ENCODE measurements around the gene CCR5. TPM values are rescaled to one million over a fixed set of nuclear protein-coding genes. Genes with fewer than 3 reads are reported as not detected.

The CCR5 gene
- total and polyA plus RNA-seq, 2 of the 8 experiments (the other 6 are each of a cell fraction or from before 2014, with no cell fraction given): not detected

- H4K5ac ChIP-seq (ENCODE audit: insufficient read length, low read depth, low read length): no peak overlapping the region
- ChIA-PET POLR2A (ENCODE audit: partially characterized antibody) (no interaction called here), CTCF (ENCODE audit: partially characterized antibody) (interaction anchor here (0.6 to 1.9 kb wide), 5 partner anchors 12 to 1046 kb away, joined by 3 to 8 read pairs (median 3); partner anchors contain the start of genes CCR5AS and CCRL2)
- H3K4me3 ChIP-seq (ENCODE audit: extremely low read depth in 1 of 4, insufficient read depth in 2 of 4, low read depth in 3 of 4, low read length in 4 of 4): no peak overlapping the region
- no peak overlapping the region; the same call in 1 of the 2 replicates for H2BK20ac ChIP-seq (ENCODE audit: low read length)
- no peak overlapping the region for H3K4me2 ChIP-seq (ENCODE audit: insufficient read depth in 1 of 2, low read depth in 2 of 2, low read length in 2 of 2)
- no peak overlapping the region for H3K56ac ChIP-seq (replicated peaks; ENCODE audit: insufficient read length, low read depth, low read length)
- no peaks in the 10 kb centered on the region for H3K27me3 ChIP-seq (replicated peaks in 1 of 4; ENCODE audit: control insufficient read depth in 3 of 4, extremely low read depth in 1 of 4, insufficient read depth in 3 of 4, low read length in 3 of 4)
- no peak overlapping the region for H2AK5ac ChIP-seq (ENCODE audit: low read depth, low read length)
- H3K9ac ChIP-seq (replicated peaks in 1 of 4; ENCODE audit: extremely low read depth in 1 of 4, low read depth in 3 of 4, low read length in 3 of 4): no peak overlapping the region
- H3K23ac ChIP-seq (ENCODE audit: insufficient read length): no peak overlapping the region
- H4K91ac ChIP-seq (replicated peaks; ENCODE audit: insufficient read length, low read length): no peak overlapping the region
- no peaks in the 10 kb centered on the region for H4K20me1 ChIP-seq (replicated peaks in 1 of 2; ENCODE audit: control insufficient read depth in 1 of 2, insufficient read depth in 2 of 2, low read length in 2 of 2)
- H3K4ac ChIP-seq (replicated peaks; ENCODE audit: insufficient read length, low read depth, low read length): no peak overlapping the region
- H3K27ac ChIP-seq (ENCODE audit: low read depth, low read length): no peak overlapping the region
- H4K8ac ChIP-seq (ENCODE audit: extremely low read depth, insufficient read depth, low read length): no peak overlapping the region
- DNase-seq (ENCODE audit: low read depth in 1 of 2, low spot score in 2 of 2): no peak
- H2BK120ac ChIP-seq (replicated peaks; ENCODE audit: low read depth, low read length): no peak overlapping the region
- no peak overlapping the region for H2BK15ac ChIP-seq (ENCODE audit: low read length)
- no peaks in the 10 kb centered on the region for H3K79me2 ChIP-seq (ENCODE audit: control insufficient read depth in 1 of 2, insufficient read depth in 2 of 2, low read length in 2 of 2)
- H3K18ac ChIP-seq (ENCODE audit: extremely low read depth, low read length): no peak overlapping the region
- WGBS, 2 experiments (ENCODE audit: extremely low coverage in 1 of 2, insufficient coverage in 1 of 2, insufficient read length in 1 of 2, insufficient replicate concordance in 2 of 2, low coverage in 1 of 2, low lambda C conversion rate in 2 of 2, missing lambda C conversion rate in 1 of 2): 87% methylated on average over 6 of the region's 6 CpGs; no CpG with 5 or more reads in 1 of the 2 experiments
- no peaks in the 10 kb centered on the region for H3K79me1 ChIP-seq (ENCODE audit: low read depth, low read length)
- FAIRE-seq: peak; percentile 32
- H3K23me2 ChIP-seq (ENCODE audit: low read depth, low read length): no peaks in the 10 kb centered on the region
- H3K14ac ChIP-seq (ENCODE audit: insufficient read length): no peak overlapping the region
- H3K4me1 ChIP-seq (replicated peaks in 1 of 4; ENCODE audit: control insufficient read depth in 3 of 4, insufficient read depth in 4 of 4, low read length in 3 of 4): peaks cover 0 to 6% (median under 1%) of the 10 kb centered on the region in 4 experiments; a peak in 1 of 7 replicates
- H3K9me3 ChIP-seq (ENCODE audit: insufficient read depth in 2 of 2, low read depth in 1 of 2, low read length in 1 of 2): no peaks in the 10 kb centered on the region
- H2BK12ac ChIP-seq (ENCODE audit: low read depth, low read length): no peak overlapping the region
- H3K36me3 ChIP-seq (ENCODE audit: control insufficient read depth in 2 of 4, insufficient read depth in 4 of 4, low read length in 3 of 4): no peaks in the 10 kb centered on the region
- peak overlapping the region; percentile 83; the same call in 1 of the 2 replicates for H2AFZ ChIP-seq (ENCODE audit: low read length)
- no peak overlapping the region for H2BK5ac ChIP-seq (ENCODE audit: low read depth, low read length)
- TF ChIP-seq SP2 (IDR thresholded peaks at IDR 0.05; ENCODE audit: low read length) (no peak), CBX8 (IDR thresholded peaks at IDR 0.05; ENCODE audit: borderline replicate concordance, low read depth, low read length) (no peak), SIRT6 (IDR thresholded peaks at IDR 0.05; ENCODE audit: low read length) (no peak), CTCF (IDR thresholded peaks at IDR 0.05; ENCODE audit: control extremely low read depth in 1 of 3, insufficient read depth in 1 of 3, low read depth in 1 of 3, low read length in 3 of 3) (peak; percentile 53 to 56 (median 56)), RAD21 (IDR thresholded peaks at IDR 0.05 in 1 of 2, conservative IDR thresholded peaks at IDR 0.05 in 1 of 2; ENCODE audit: low read depth in 2 of 2, low read length in 2 of 2) (peak in 1 of 2 experiments; percentile 38; a peak in 2 of 4 replicates), SIN3A (conservative IDR thresholded peaks at IDR 0.05 in 1 of 2, IDR thresholded peaks at IDR 0.05 in 1 of 2; ENCODE audit: low read depth in 1 of 2, low read length in 2 of 2) (no peak), SRF (IDR thresholded peaks at IDR 0.05; ENCODE audit: low read depth, low read length) (no peak)
These were observed 24.5 kb downstream of the CCR5 start for GRCh38 chr3:46395210-46395661.
